GM12878 (cell line): ENCODE results near the gene RGL1.

Experiments used
- ASH2L ChIP-seq: fragments of 300-600, 200-600 bp; sonication (generic); IDR thresholded peaks from 2 replicates; pipeline ENCODE4 v1.6.1; 2017; ENCODE audit warnings: low read depth, mild to moderate bottlenecking, borderline replicate concordance
- ELK1 ChIP-seq: IDR thresholded peaks from 2 replicates; pipeline ENCODE4 v1.6.1; 2012; ENCODE audit warnings: low read depth, low read length, improper control_type of control experiment
- POU2F2 ChIP-seq: IDR thresholded peaks from 3 replicates; pipeline ENCODE4 v1.6.1; 2011; ENCODE audit warnings: low read depth, mild to moderate bottlenecking, low read length, borderline replicate concordance
- TF ChIP-seq, protein P1 (sequence below), 3 experiments: IDR thresholded peaks in 2 of 3; conservative IDR thresholded peaks in 1 of 3; 2 replicates each; pipeline ENCODE4 v1.5.1; 2011; ENCODE audit warnings: low read depth in 3 of 3, low read length in 3 of 3, mild to moderate bottlenecking in 3 of 3, control low read depth in 2 of 3, moderate library complexity in 2 of 3, inconsistent platforms in 1 of 3, mixed read lengths in 1 of 3; ENCODE audit not compliant: control insufficient read depth in 2 of 3, insufficient read depth in 1 of 3; ENCODE audit errors: extremely low read depth in 1 of 3

GRCh38 chr1:183934314-183934713 lies 129.4 kb downstream of the RGL1 start:
- TF ChIP-seq ELK1 (no peak), POU2F2 (no peak), ASH2L (no peak)
- TF ChIP-seq, protein P1, sequence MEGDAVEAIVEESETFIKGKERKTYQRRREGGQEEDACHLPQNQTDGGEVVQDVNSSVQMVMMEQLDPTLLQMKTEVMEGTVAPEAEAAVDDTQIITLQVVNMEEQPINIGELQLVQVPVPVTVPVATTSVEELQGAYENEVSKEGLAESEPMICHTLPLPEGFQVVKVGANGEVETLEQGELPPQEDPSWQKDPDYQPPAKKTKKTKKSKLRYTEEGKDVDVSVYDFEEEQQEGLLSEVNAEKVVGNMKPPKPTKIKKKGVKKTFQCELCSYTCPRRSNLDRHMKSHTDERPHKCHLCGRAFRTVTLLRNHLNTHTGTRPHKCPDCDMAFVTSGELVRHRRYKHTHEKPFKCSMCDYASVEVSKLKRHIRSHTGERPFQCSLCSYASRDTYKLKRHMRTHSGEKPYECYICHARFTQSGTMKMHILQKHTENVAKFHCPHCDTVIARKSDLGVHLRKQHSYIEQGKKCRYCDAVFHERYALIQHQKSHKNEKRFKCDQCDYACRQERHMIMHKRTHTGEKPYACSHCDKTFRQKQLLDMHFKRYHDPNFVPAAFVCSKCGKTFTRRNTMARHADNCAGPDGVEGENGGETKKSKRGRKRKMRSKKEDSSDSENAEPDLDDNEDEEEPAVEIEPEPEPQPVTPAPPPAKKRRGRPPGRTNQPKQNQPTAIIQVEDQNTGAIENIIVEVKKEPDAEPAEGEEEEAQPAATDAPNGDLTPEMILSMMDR (IDR thresholded peaks at IDR 0.05 in 2 of 3, conservative IDR thresholded peaks at IDR 0.05 in 1 of 3; ENCODE audit: control insufficient read depth in 2 of 3, extremely low read depth in 1 of 3, insufficient read depth in 1 of 3, low read depth in 3 of 3, low read length in 3 of 3): no peak
